IPS-18c (cell line): ENCODE measurements around the gene SHC3.

ENCODE experiments used
- H3K4me3 ChIP-seq: 2 replicates; pipeline ENCODE4 v1.7.0; 2013; ENCODE audit warnings: low read depth, mild to moderate bottlenecking, low read length, moderate library complexity; ENCODE audit not compliant: insufficient read depth
- H3K9me3 ChIP-seq: one replicate; pipeline ENCODE4 v1.6.1; 2013; ENCODE audit warnings: mild to moderate bottlenecking, low read length, moderate library complexity; ENCODE audit not compliant: control insufficient read depth, insufficient read depth

Gene SHC3

GRCh38 chr9:89171693-89172092 is 6.9 kb downstream of the SHC3 start:
- H3K4me3 ChIP-seq: no peak overlapping the region
- no peaks in the 10 kb centered on the region for H3K9me3 ChIP-seq

DNA sequence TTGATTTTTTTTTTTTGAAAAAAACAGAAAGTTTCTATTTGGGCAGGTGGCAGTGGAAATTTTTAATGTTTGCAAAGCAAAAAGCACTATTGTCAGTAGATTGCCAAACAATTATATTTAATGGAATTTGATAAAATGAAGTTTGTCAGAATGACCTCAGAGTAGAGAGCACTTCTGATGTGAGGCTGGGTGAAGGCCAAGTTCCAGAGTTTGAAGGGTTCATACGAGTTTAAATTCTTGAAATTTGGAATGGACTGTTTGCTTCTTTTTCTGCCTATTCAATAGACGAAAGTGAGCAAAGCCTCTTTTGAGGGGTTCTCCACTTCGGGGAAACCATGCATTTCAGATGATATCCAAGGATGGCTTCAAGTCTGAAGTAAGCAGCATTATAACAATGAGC is 7.4 kb downstream of the SHC3 start:
- H3K9me3 ChIP-seq: no peaks in the 10 kb centered on the region

GRCh38 chr9:89168901-89169813 is 9.5 kb downstream of the SHC3 start:
- no peaks in the 10 kb centered on the region for H3K9me3 ChIP-seq
- H3K4me3 ChIP-seq: no peak overlapping the region

More for the DNA sequence above, 7.4 kb downstream of the SHC3 start:
- no peak overlapping the region for H3K4me3 ChIP-seq

DNA sequence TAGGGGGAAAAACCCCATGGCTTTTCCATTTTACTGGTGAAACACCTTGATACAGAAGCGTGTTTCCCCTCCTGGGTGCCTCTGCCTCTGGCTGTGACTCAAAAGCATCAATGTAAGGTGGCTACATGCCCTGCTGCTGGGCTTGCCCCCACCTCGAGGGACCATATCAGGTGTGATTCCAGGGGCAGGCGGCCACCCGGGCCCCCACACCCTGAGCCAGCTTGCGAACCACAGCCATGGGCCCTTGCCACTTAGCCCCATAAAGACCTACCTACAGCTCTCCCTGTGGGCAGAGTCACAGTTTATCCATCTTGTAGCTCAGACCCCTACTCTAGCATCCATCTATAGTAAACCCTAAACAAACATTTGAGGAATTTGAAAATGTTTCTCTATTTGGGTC is 10.8 kb downstream of the SHC3 start:
- Histone ChIP-seq H3K4me3 (no peak overlapping the region), H3K9me3 (no peaks in the 10 kb centered on the region)

GRCh38 chr9:89166852-89167251 is 11.8 kb downstream of the SHC3 start:
- H3K4me3 ChIP-seq: no peak overlapping the region
- H3K9me3 ChIP-seq: no peaks in the 10 kb centered on the region

GRCh38 chr9:89165880-89166279 is 12.7 kb downstream of the SHC3 start:
- Histone ChIP-seq H3K9me3 (no peaks in the 10 kb centered on the region), H3K4me3 (no peak overlapping the region)

DNA sequence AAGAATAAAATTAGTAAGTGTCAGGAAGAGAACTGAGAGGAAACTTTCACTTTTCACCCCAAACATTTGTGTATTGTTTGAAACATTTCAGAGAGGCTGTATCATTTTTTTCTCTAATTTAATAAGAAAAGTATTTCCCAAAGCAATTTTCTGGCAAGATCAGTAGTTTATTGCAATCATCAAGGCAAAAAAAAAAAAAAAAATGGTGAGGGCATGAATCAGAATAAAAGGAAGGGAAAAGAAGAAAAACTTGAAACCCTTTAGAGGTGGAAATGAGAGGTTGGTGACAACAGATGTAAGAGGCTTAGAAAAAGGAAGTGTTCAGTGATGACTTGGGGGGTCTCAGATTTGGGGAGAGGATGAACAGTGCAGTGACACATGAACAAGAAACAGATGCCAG is 13.3 kb downstream of the SHC3 start:
- Histone ChIP-seq H3K4me3 (no peak overlapping the region), H3K9me3 (no peaks in the 10 kb centered on the region)

DNA sequence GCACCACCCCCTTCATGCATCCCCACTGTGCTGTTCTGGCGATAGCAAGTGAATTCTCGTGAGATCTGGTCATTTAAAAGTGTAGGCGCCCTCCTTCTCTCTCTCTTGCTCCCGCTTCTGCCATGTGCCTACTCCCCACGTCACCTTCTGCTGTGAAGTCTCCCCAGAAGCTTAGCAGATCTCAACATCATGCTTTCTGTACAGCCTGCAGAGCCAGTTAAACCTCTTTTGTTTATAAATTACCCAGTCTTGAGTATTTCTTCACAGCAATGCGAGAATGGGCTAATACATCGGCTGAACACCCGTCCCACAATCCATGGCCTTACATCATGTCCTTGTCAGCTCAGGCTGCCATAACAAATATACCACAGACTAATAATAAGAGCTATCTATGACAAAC is 17.4 kb downstream of the SHC3 start:
- H3K9me3 ChIP-seq: no peaks in the 10 kb centered on the region
- no peak overlapping the region for H3K4me3 ChIP-seq

GRCh38 chr9:89160806-89161205 is 17.8 kb downstream of the SHC3 start:
- Histone ChIP-seq H3K9me3 (no peaks in the 10 kb centered on the region), H3K4me3 (no peak overlapping the region)

DNA sequence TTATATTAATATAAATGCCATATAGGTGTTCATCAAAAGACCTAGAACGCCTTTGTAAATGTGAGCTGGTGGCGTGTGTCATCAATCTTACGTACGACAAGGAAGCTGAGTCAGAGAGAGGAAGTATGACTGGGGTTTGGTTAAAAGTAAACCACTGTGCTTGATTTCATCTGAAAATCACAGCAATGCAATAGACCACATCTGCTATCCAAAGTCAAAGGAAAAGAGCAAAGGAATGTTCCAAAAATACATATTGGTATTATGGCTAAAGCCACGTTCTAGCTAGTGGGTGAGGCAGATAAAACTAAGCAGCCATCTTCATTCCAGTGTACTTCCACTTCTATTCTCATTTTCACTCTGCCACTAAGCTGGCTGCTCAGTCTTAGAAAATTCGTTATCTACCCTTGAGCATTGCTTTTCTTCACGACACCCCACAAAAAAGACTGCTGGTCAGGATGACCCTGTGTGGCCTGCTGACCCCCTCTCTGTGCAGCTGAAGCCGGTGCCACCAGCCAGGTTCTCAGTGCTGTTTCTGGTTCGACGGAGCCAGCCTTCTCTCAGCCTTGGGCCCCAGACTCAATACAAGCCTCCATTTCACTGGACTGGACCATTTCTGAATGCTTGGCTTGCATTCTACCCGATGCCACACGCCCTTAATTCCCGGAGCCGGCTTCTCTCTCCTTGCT is 23.8 kb downstream of the SHC3 start:
- H3K4me3 ChIP-seq: no peak overlapping the region

DNA sequence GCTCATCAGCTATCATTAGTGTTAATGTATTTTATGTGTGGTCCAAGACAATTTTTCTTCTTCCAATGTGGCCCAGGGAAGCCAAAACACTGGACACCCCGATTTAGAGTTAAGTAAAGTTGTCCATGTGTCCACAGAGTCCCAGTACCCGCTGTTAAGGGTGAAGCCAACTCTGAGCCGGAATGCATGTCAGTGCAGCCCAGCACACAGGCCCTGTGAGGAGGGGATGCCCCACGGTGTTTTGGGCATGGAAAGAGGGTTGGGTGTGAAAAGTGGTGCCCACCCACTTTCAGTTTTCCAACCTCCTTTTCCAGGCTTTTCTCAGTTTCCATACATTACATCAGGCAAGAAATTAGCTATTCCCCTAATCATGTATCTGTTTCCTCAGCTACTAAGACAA is 24.4 kb downstream of the SHC3 start:
- no peaks in the 10 kb centered on the region for H3K9me3 ChIP-seq
- no peak overlapping the region for H3K4me3 ChIP-seq

More for the DNA sequence above, 23.8 kb downstream of the SHC3 start:
- no peaks in the 10 kb centered on the region for H3K9me3 ChIP-seq

DNA sequence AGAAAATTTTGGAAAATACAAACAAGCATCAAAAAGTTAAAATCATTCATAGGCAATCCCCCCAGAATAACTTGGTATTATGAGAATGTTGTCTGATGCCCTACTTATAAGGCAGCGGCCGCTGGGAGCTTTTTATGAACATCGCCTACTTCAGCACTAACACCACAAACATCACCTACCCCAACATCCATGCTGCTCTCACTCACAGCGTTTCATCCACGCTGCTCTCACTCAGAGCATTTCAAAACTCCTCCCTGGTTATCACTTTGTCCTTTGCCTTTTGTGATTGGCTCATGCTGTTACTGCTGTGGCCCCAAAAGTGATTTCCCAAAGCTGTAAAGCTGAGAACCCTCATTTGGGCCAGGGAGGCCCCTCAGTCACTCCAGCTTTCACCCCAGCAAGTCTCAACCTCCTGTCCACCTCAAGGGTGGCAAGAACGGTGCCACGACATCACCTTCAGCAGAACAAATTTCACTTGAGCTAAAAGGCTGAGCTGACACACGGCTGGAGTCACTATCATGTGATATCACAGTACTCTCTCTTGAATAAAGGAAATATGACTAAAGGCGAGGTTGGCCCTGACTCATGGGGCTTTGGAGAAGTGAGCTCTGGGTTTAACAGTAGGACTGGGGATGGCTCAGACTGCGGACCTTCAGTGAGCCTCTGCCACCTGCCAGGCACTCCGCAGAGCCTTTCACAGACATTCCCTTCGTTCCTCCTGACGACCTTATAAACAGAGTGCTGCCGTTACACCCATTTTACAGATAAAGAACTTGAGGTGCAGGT is 25.2 kb downstream of the SHC3 start:
- H3K9me3 ChIP-seq: no peaks in the 10 kb centered on the region
- H3K4me3 ChIP-seq: no peak overlapping the region

DNA sequence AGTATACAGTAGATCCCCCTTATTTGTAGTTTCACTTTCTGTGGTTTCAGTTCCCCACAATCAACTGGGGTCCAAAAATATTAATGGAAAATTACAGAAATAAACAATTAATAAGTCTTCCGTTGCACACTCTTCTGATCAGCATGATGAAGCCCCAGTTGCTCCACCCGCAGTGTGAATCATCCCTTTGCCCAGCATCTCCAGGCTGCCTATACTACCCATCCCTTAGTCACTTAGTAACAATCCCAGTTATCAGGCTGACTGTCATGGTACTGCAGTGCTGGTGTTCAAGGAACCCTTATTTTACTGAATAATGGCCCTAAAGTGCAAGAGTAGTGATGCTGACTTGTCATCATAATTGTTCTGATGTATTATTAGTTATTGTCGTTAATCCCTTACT is 28.9 kb downstream of the SHC3 start:
- H3K9me3 ChIP-seq: no peaks in the 10 kb centered on the region
- H3K4me3 ChIP-seq: no peak overlapping the region

DNA sequence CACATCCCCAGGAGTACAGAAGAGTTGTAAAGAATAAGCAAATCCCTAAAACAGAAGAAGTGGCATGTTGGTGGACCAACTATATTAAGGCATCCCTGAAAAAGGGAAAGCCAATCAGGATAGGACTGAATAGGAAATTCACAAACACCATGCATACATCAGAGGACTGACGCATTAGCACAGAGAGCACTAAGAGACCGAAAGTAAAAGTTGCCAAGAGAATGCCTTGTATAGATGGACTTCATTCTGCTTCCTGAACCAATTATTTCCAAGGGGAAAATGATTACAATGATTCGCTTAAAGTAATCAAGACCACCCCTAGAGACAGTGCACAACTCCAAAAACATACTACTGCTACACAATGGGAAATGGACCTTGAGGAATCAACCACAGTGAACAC is 33.5 kb downstream of the SHC3 start:
- no peak overlapping the region for H3K4me3 ChIP-seq
- no peaks in the 10 kb centered on the region for H3K9me3 ChIP-seq

GRCh38 chr9:89144238-89144637 is 34.4 kb downstream of the SHC3 start:
- Histone ChIP-seq H3K4me3 (no peak overlapping the region), H3K9me3 (no peaks in the 10 kb centered on the region)

DNA sequence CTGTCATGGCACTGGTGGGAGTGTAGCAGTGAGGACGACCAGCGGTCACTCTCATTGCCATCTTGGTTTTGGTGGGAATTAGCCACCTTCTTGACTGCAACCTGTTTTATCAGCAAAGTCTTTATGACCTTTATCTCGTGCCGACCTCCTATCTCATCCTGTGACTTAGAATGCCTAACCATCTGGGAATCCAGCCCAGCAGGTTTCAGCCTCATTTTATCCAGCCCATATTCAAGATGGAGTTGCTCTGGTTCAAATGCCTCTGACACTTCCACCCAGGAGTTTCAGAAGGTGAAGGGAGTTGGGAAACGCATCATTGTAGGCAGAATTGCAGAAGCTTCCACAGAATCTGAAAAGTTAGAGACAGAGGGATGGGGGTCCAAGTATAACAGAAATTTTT is 35.4 kb downstream of the SHC3 start:
- H3K4me3 ChIP-seq: no peak overlapping the region

GRCh38 chr9:89139455-89139854 is 39.2 kb downstream of the SHC3 start:
- H3K4me3 ChIP-seq: no peak overlapping the region
- no peaks in the 10 kb centered on the region for H3K9me3 ChIP-seq

More for the DNA sequence above, 35.4 kb downstream of the SHC3 start:
- H3K9me3 ChIP-seq: no peaks in the 10 kb centered on the region
